Pancreas (tissue), 10 donors: ENCODE results near the gene FUT4. TPM values are rescaled to one million over a fixed set of nuclear protein-coding genes. Genes with fewer than 3 reads are reported as not detected.

ENCODE experiments used
- ATAC-seq, 4 donors: fragments of 200-7000 bp; cut with Tn5 transposase; one replicate each; pipeline versions ENCODE4 v1.8.0 to v1.9.1; 2020; ENCODE audit warnings: mild to moderate bottlenecking in 4 of 4, moderate library complexity in 4 of 4
- DNase-seq, 6 donors: peaks; one replicate each; pipeline ENCODE4 v3.0.0-alpha.2; 2020
- FAIRE-seq: peaks from 2 replicates; lab custom pipeline; 2012; peaks lifted over from hg19 to GRCh38; lab: Jason Lieb, UNC
- H3K27ac ChIP-seq, 4 donors: fragments of 200-600 bp; sonication (generic); 1 replicate in 3 of 4; 2 replicates in 1 of 4; pipeline versions ENCODE4 v1.5.0 to v1.8.0; 2020
- H3K27me3 ChIP-seq, 4 donors: fragments of 200-600 bp; one replicate each; pipeline ENCODE4 v1.8.0; 2021
- H3K36me3 ChIP-seq, 3 donors: fragments of 200-600 bp; sonication (generic) in 1 of 3; one replicate each; pipeline versions ENCODE4 v1.5.0 to v1.8.0; 2020 to 2021
- H3K4me1 ChIP-seq, 3 donors: fragments of 200-600 bp; one replicate each; pipeline ENCODE4 v1.8.0; 2021
- H3K4me3 ChIP-seq, 4 donors: fragments of 200-600 bp; sonication (generic) in 2 of 4; one replicate each; pipeline versions ENCODE4 v1.5.0 to v1.8.0; 2020 to 2021
- H3K9me3 ChIP-seq, 4 donors: fragments of 200-600 bp; one replicate each; pipeline ENCODE4 v1.8.0; 2021
- WGBS, 2 donors: extraction: QIAGEN DNeasy Blood & Tissue Kit; methylation state at CpG; one replicate each; pipeline ENCODE4 v1.1.7; 2013; 5-methylcytosine and 5-hydroxymethylcytosine counted together
- intact Hi-C, 3 donors: fragments of 100-400 bp; cut with DNase I; formaldehyde crosslinking; loops; one replicate each; pipeline versions ENCODE4 v1.11.1 to v1.14.2; 2022
- polyA plus RNA-seq, 2 donors: library from polyadenylated mRNA; stranded (reverse); fragments of 200-250 nt; gene quantifications; one replicate each; pipeline ENCODE4 v1.2.3, GENCODE V29; 2013
- total RNA-seq, 6 donors: library from RNA; stranded (reverse); fragmentation: NEBNext Ultra II Directional in 4 of 6; extraction: Animal tissue kit (Norgen Biotek cat#: 25700) in 4 of 6; gene quantifications; one replicate each; pipeline versions ENCODE4 v1.2.1 to v1.2.4, GENCODE V29; 2021 to 2023
- TF ChIP-seq, protein P1 (sequence below), 4 donors: fragments of 200-600 bp; sonication (generic) in 3 of 4; IDR thresholded peaks; one replicate each; pipeline versions ENCODE4 v1.5.0 to v1.8.0; 2021; ENCODE audit warnings: antibody characterized with exemption in 4 of 4
- donor health status: healthy with polysubstance abuse.
- donor health status: DM: no; HTN: no; CAD: no; lungs with moderate emphysema.
- donor health status: DM: no; HTN: no; CAD: no.
- donor health status: control.
- donor health status: control.
- donor health status: Bipolar disorder and iron deficiency.
- donor health status: DM: yes; HTN: yes; CAD: no.
- donor health status: DM: no; HTN: no; CAD: no.
- donor health status: DM: no; HTN: no; CAD: no.
- donor health status: DM: yes; HTN: yes; CAD: no.

FUT4 gene
- total and polyA plus RNA-seq, 8 donors: 2.4 to 14.6 (median 5.6) TPM

DNA sequence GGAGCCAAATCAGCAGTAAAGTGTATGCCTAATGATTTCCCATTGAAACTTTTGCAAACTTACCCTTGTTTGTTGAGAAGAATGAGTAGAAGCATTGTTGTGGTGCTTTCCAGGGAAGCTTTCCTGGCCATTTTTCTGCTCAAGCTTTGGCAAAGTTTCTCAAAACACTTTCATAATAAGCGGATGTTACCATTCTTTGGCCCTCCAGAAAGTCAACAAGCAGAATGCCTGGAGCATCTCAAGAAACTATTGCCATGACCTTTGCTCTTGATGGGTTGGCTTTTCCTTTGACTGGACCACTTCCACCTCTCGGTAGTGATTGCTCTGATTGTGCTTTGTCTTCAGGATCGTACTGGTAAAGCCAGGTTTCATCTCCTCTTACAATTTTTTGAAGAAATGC is 34.1 kb downstream of the FUT4 start:
- TF ChIP-seq, protein P1, sequence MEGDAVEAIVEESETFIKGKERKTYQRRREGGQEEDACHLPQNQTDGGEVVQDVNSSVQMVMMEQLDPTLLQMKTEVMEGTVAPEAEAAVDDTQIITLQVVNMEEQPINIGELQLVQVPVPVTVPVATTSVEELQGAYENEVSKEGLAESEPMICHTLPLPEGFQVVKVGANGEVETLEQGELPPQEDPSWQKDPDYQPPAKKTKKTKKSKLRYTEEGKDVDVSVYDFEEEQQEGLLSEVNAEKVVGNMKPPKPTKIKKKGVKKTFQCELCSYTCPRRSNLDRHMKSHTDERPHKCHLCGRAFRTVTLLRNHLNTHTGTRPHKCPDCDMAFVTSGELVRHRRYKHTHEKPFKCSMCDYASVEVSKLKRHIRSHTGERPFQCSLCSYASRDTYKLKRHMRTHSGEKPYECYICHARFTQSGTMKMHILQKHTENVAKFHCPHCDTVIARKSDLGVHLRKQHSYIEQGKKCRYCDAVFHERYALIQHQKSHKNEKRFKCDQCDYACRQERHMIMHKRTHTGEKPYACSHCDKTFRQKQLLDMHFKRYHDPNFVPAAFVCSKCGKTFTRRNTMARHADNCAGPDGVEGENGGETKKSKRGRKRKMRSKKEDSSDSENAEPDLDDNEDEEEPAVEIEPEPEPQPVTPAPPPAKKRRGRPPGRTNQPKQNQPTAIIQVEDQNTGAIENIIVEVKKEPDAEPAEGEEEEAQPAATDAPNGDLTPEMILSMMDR (IDR thresholded peaks at IDR 0.05): no peak
- Histone ChIP-seq H3K36me3 (no peaks in the 10 kb centered on the region), H3K4me3 (no peak overlapping the region), H3K27ac (no peak overlapping the region), H3K27me3 (no peaks in the 10 kb centered on the region), H3K9me3 (no peaks in the 10 kb centered on the region), H3K4me1 (no peaks in the 10 kb centered on the region)
- FAIRE-seq (no peak), ATAC-seq (no peak), DNase-seq (no peak)
- intact Hi-C loops: no loop called here
- WGBS, 2 donors: 76 to 89% methylated on average over 3 of the region's 3 CpGs

DNA sequence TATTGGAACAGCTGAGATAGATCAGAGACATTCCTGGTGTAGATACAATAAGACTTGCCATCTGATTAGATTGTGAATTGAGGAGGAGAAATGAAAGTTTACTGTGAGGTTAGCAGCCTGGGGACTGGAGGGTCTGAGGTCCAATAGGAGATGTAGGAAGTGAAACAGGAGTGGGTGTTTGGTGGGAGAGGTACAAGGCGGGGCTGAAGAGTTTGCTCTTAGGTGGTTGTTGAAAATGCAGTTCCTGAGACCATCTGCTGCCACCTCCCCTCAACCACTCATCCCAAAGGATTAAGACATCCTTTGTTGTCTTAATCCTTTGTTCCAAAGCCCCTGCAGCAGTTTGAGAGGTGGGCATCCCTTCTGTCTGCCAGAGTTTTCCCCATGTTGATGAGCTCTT is 38.2 kb downstream of the FUT4 start:
- TF ChIP-seq, protein P1 (IDR thresholded peaks at IDR 0.05): no peak
- Histone ChIP-seq H3K27me3 (no peaks in the 10 kb centered on the region), H3K4me3 (no peak overlapping the region), H3K27ac (no peak overlapping the region), H3K4me1 (no peaks in the 10 kb centered on the region), H3K36me3 (no peaks in the 10 kb centered on the region), H3K9me3 (no peaks in the 10 kb centered on the region)
- ATAC-seq (no peak), DNase-seq (no peak), FAIRE-seq (no peak)
- WGBS, 2 donors: 0 to 95% methylated on average over 1 of the region's 1 CpG
- intact Hi-C loops: no loop called here

DNA sequence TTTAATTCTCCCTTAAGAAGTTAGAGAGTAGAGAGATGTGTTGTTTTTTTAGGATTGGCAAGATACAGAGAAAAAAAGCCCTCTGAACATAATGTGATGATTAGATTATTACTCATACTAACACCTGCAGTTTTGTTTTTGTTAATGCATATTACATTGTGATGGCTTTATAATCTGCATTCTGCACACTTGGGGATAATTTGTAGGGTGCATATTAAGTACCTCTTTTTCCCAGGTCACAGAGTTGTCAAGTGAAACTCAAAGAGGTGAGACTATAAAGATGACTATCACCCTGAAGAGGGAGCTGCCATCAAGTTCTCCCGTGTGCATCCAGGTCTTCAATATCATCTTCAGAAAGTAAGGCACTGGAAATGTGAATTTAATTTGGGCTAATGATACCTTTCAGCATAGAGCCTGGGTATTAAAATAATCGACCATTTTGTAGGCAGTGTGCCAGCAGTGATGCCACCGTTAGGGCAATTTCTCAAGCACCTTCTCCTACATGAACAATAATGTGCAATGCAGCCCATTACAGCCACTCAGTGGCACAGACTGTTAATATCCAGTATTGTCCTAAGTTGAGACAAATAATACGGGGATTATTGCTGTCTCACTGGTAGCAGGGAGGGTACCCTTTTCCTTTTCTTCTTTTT is 39.6 kb downstream of the FUT4 start:
- FAIRE-seq (no peak), DNase-seq (no peak), ATAC-seq (peak in 1 of 4 donors; percentile 25)
- H3K4me1 ChIP-seq: no peaks in the 10 kb centered on the region
- peak overlapping the region in 2 of 4 donors; percentile 5 to 45 for H3K27ac ChIP-seq
- WGBS, 2 donors: 53 to 68% methylated on average over 4 of the region's 4 CpGs
- no peaks in the 10 kb centered on the region for H3K9me3 ChIP-seq
- H3K27me3 ChIP-seq: no peaks in the 10 kb centered on the region
- intact Hi-C loops: no loop called here
- H3K36me3 ChIP-seq: no peaks in the 10 kb centered on the region
- no peak overlapping the region for H3K4me3 ChIP-seq
- TF ChIP-seq, protein P1 (IDR thresholded peaks at IDR 0.05): no peak

DNA sequence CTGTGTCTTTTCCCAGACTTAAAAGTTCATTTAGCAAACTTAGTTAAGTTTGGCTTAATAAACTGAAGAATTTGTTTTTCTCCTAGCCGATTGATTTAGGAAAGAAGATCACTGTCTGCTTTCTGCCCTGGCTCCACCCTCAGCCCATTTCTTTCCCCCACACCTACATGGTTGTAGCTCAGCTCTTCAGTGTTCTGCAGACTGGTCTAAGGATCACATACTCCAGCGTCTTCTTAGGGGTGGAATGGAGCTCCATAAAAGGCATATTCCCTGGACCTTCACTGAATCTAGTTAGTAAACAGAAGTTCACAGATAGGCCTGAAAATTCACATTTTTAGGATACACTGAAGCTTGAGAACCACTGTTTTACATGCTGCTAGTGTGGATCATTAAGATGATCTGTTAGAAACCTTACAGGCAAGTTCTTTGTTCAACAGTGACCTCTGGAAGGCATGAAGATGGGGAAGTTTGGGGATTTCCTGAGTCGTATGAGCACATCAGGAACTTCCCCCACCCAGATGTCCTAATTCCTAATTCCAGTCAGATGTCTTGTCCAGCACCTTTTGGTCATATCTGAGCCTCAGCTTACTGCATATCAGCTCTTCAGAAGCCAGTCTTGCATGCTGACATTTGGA is 40.3 kb downstream of the FUT4 start:
- no peak for DNase-seq
- Histone ChIP-seq H3K4me3 (no peak overlapping the region), H3K36me3 (no peaks in the 10 kb centered on the region), H3K4me1 (no peaks in the 10 kb centered on the region), H3K27ac (peak overlapping the region in 2 of 4 donors; percentile 5 to 45), H3K9me3 (no peaks in the 10 kb centered on the region), H3K27me3 (no peaks in the 10 kb centered on the region)
- FAIRE-seq: no peak
- 69 to 74% methylated on average over 3 of the region's 3 CpGs for WGBS, 2 donors
- TF ChIP-seq, protein P1 (IDR thresholded peaks at IDR 0.05): no peak
- ATAC-seq: peak in 2 of 4 donors; percentile 58 to 69
- intact Hi-C loops: no loop called here

DNA sequence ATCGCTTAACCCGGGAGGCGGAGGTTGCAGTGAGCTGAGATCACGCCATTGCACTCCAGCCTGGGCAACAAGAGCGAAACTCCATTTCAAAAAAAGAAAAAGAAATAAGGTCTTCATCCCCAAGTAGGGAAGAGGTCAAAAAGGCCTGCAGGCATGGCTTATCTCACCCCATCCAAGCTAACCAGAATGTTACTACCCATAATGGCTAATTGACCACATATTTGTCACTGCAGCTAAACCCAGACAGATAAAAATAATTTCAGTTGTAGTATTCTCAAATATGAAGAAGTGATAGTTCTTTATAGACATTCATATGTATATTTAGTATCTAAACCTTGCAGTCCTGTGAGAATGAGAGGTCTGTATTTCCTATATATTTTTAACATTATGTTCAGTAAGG is 41.3 kb downstream of the FUT4 start:
- WGBS, 2 donors: 96 to 100% methylated on average over 5 of the region's 5 CpGs
- Histone ChIP-seq H3K27ac (peak overlapping the region in 1 of 4 donors; percentile 42), H3K4me1 (no peaks in the 10 kb centered on the region), H3K9me3 (no peaks in the 10 kb centered on the region), H3K27me3 (no peaks in the 10 kb centered on the region), H3K4me3 (no peak overlapping the region), H3K36me3 (no peaks in the 10 kb centered on the region)
- no peak for DNase-seq
- ATAC-seq: no peak
- intact Hi-C loops: no loop called here
- FAIRE-seq: no peak
- TF ChIP-seq, protein P1 (IDR thresholded peaks at IDR 0.05): no peak
